Measurements from ENCODE around the gene ZNF641.

Gene ZNF641

GRCh38 chr12:48305190-48305589 lies 45.5 kb downstream of the ZNF641 start:
- no peak overlapping the region for H2BK12ac ChIP-seq (ENCODE audit: low read length)
- H2BK5ac ChIP-seq (ENCODE audit: low read depth, low read length, poor library complexity), result no peak overlapping the region
- H3K27me3 ChIP-seq (ENCODE audit: insufficient read depth, low read length), result no peaks in the 10 kb centered on the region
- H3K9ac ChIP-seq (ENCODE audit: low read length), result no peak overlapping the region
- H4K12ac ChIP-seq (ENCODE audit: low read depth, low read length), result no peak overlapping the region
- H4K8ac ChIP-seq (ENCODE audit: low read depth, low read length), result no peak overlapping the region
- no peak overlapping the region for H3K4me3 ChIP-seq (ENCODE audit: low read depth, low read length)
- peak; percentile 40 to 76 for DNase-seq
- H3K18ac ChIP-seq (ENCODE audit: low read length), result no peak overlapping the region
- no peak overlapping the region for H3K27ac ChIP-seq (ENCODE audit: low read depth, low read length)
- no peak overlapping the region for H3K4me2 ChIP-seq (ENCODE audit: low read length)
- H2BK120ac ChIP-seq (ENCODE audit: insufficient read depth, low read length, poor library complexity), result no peak overlapping the region
- no CpG with 5 or more reads among the region's 2 CpGs for WGBS (ENCODE audit: extremely low coverage, insufficient coverage, insufficient read length)
- no peak overlapping the region for H3K23ac ChIP-seq (ENCODE audit: low read length)
- H2AK5ac ChIP-seq (ENCODE audit: low read length), result no peak overlapping the region
- no peak overlapping the region for H3K14ac ChIP-seq (ENCODE audit: low read length)
- H3K79me2 ChIP-seq (ENCODE audit: control insufficient read depth, insufficient read depth, low read length, poor library complexity), result no peaks in the 10 kb centered on the region
- H3K4me1 ChIP-seq (ENCODE audit: control insufficient read depth in 1 of 2, insufficient read depth in 2 of 2, low read length in 2 of 2), result no peaks in the 10 kb centered on the region
- H3K36me3 ChIP-seq (ENCODE audit: control insufficient read depth in 1 of 2, insufficient read depth in 2 of 2, low read length in 2 of 2), result no peaks in the 10 kb centered on the region
- no peak overlapping the region for H2AFZ ChIP-seq (ENCODE audit: insufficient read depth, low read length, poor library complexity)
- no peaks in the 10 kb centered on the region for H3K9me3 ChIP-seq (ENCODE audit: insufficient read depth, low read depth, low read length)
- H3K4ac ChIP-seq (ENCODE audit: low read depth, low read length), result no peak overlapping the region
- no peaks in the 10 kb centered on the region for H3K79me1 ChIP-seq (ENCODE audit: low read length)
- no peak overlapping the region for H4K91ac ChIP-seq (ENCODE audit: low read depth, low read length)

GRCh38 chr12:48302161-48302911 lies 48.4 kb downstream of the ZNF641 start:
- H3K14ac ChIP-seq (ENCODE audit: low read length), result no peak overlapping the region
- no peak overlapping the region for H2BK5ac ChIP-seq (ENCODE audit: low read depth, low read length, poor library complexity)
- no peak overlapping the region for H3K4me3 ChIP-seq (ENCODE audit: low read depth, low read length)
- no peak overlapping the region for H2AK5ac ChIP-seq (ENCODE audit: low read length)
- no peaks in the 10 kb centered on the region for H3K9me3 ChIP-seq (ENCODE audit: insufficient read depth, low read depth, low read length)
- H3K4me1 ChIP-seq (ENCODE audit: control insufficient read depth in 1 of 2, insufficient read depth in 2 of 2, low read length in 2 of 2), result no peaks in the 10 kb centered on the region
- no peak overlapping the region for H4K8ac ChIP-seq (ENCODE audit: low read depth, low read length)
- H4K12ac ChIP-seq (ENCODE audit: low read depth, low read length), result no peak overlapping the region
- no peak overlapping the region for H4K91ac ChIP-seq (ENCODE audit: low read depth, low read length)
- H2BK12ac ChIP-seq (ENCODE audit: low read length), result no peak overlapping the region
- no peak overlapping the region for H2AFZ ChIP-seq (ENCODE audit: insufficient read depth, low read length, poor library complexity)
- no peak overlapping the region for H2BK120ac ChIP-seq (ENCODE audit: insufficient read depth, low read length, poor library complexity)
- WGBS (ENCODE audit: extremely low coverage, insufficient coverage, insufficient read length), result no CpG with 5 or more reads among the region's 2 CpGs
- H3K27me3 ChIP-seq (ENCODE audit: insufficient read depth, low read length), result no peaks in the 10 kb centered on the region
- no peaks in the 10 kb centered on the region for H3K79me1 ChIP-seq (ENCODE audit: low read length)
- no peak overlapping the region for H3K4ac ChIP-seq (ENCODE audit: low read depth, low read length)
- no peaks in the 10 kb centered on the region for H3K79me2 ChIP-seq (ENCODE audit: control insufficient read depth, insufficient read depth, low read length, poor library complexity)
- H3K27ac ChIP-seq (ENCODE audit: low read depth, low read length), result no peak overlapping the region
- no peaks in the 10 kb centered on the region for H3K36me3 ChIP-seq (ENCODE audit: control insufficient read depth in 1 of 2, insufficient read depth in 2 of 2, low read length in 2 of 2)
- no peak overlapping the region for H3K4me2 ChIP-seq (ENCODE audit: low read length)
- H3K18ac ChIP-seq (ENCODE audit: low read length), result no peak overlapping the region
- no peak for DNase-seq
- no peak overlapping the region for H3K23ac ChIP-seq (ENCODE audit: low read length)
- H3K9ac ChIP-seq (ENCODE audit: low read length), result no peak overlapping the region

- WGBS (ENCODE audit: extremely low coverage, insufficient coverage, insufficient read length), result no CpG with 5 or more reads among the region's 1 CpG
- no peak overlapping the region for H3K4ac ChIP-seq (ENCODE audit: low read depth, low read length)
- H3K18ac ChIP-seq (ENCODE audit: low read length), result no peak overlapping the region
- DNase-seq, result no peak
- no peaks in the 10 kb centered on the region for H3K4me1 ChIP-seq (ENCODE audit: control insufficient read depth in 1 of 2, insufficient read depth in 2 of 2, low read length in 2 of 2)
- H4K8ac ChIP-seq (ENCODE audit: low read depth, low read length), result no peak overlapping the region
- no peak overlapping the region for H3K23ac ChIP-seq (ENCODE audit: low read length)
- H3K4me2 ChIP-seq (ENCODE audit: low read length), result no peak overlapping the region
- no peaks in the 10 kb centered on the region for H3K36me3 ChIP-seq (ENCODE audit: control insufficient read depth in 1 of 2, insufficient read depth in 2 of 2, low read length in 2 of 2)
- H2BK120ac ChIP-seq (ENCODE audit: insufficient read depth, low read length, poor library complexity), result no peak overlapping the region
- no peaks in the 10 kb centered on the region for H3K9me3 ChIP-seq (ENCODE audit: insufficient read depth, low read depth, low read length)
- no peak overlapping the region for H2BK12ac ChIP-seq (ENCODE audit: low read length)
- no peaks in the 10 kb centered on the region for H3K27me3 ChIP-seq (ENCODE audit: insufficient read depth, low read length)
- peaks cover 3% of the 10 kb centered on the region for H3K79me1 ChIP-seq (ENCODE audit: low read length)
- no peak overlapping the region for H2AK5ac ChIP-seq (ENCODE audit: low read length)
- no peak overlapping the region for H3K14ac ChIP-seq (ENCODE audit: low read length)
- no peak overlapping the region for H3K27ac ChIP-seq (ENCODE audit: low read depth, low read length)
- no peak overlapping the region for H3K9ac ChIP-seq (ENCODE audit: low read length)
- no peak overlapping the region for H2AFZ ChIP-seq (ENCODE audit: insufficient read depth, low read length, poor library complexity)
- H3K79me2 ChIP-seq (ENCODE audit: control insufficient read depth, insufficient read depth, low read length, poor library complexity), result no peaks in the 10 kb centered on the region
- H4K91ac ChIP-seq (ENCODE audit: low read depth, low read length), result no peak overlapping the region
- H3K4me3 ChIP-seq (ENCODE audit: low read depth, low read length), result no peak overlapping the region
- H4K12ac ChIP-seq (ENCODE audit: low read depth, low read length), result no peak overlapping the region
- H2BK5ac ChIP-seq (ENCODE audit: low read depth, low read length, poor library complexity), result no peak overlapping the region
These were observed 49.9 kb downstream of the ZNF641 start for GRCh38 chr12:48300774-48301173.

GRCh38 chr12:48296586-48297282 lies 54.0 kb downstream of the ZNF641 start:
- Histone ChIP-seq H2BK12ac (ENCODE audit: low read length) (no peak overlapping the region), H3K14ac (ENCODE audit: low read length) (peak overlapping the region; percentile 2), H3K23ac (ENCODE audit: low read length) (no peak overlapping the region), H3K4me2 (ENCODE audit: low read length) (peak overlapping the region; percentile 79), H3K18ac (ENCODE audit: low read length) (no peak overlapping the region), H2BK5ac (ENCODE audit: low read depth, low read length, poor library complexity) (no peak overlapping the region), H3K9me3 (ENCODE audit: insufficient read depth, low read depth, low read length) (no peaks in the 10 kb centered on the region), H4K8ac (ENCODE audit: low read depth, low read length) (peak overlapping the region; percentile 40), H2AFZ (ENCODE audit: insufficient read depth, low read length, poor library complexity) (peak overlapping the region; percentile 30), H3K27me3 (ENCODE audit: insufficient read depth, low read length) (no peaks in the 10 kb centered on the region), H3K79me2 (ENCODE audit: control insufficient read depth, insufficient read depth, low read length, poor library complexity) (no peaks in the 10 kb centered on the region), H3K4me1 (ENCODE audit: control insufficient read depth in 1 of 2, insufficient read depth in 2 of 2, low read length in 2 of 2) (no peaks in the 10 kb centered on the region), H3K27ac (ENCODE audit: low read depth, low read length) (no peak overlapping the region), H3K4me3 (ENCODE audit: low read depth, low read length) (peak overlapping the region; percentile 62), H3K9ac (ENCODE audit: low read length) (peak overlapping the region; percentile 64), H3K4ac (ENCODE audit: low read depth, low read length) (no peak overlapping the region), H3K36me3 (ENCODE audit: control insufficient read depth in 1 of 2, insufficient read depth in 2 of 2, low read length in 2 of 2) (no peaks in the 10 kb centered on the region), H4K91ac (ENCODE audit: low read depth, low read length) (no peak overlapping the region), H2BK120ac (ENCODE audit: insufficient read depth, low read length, poor library complexity) (no peak overlapping the region), H4K12ac (ENCODE audit: low read depth, low read length) (no peak overlapping the region), H3K79me1 (ENCODE audit: low read length) (peaks cover 3% of the 10 kb centered on the region), H2AK5ac (ENCODE audit: low read length) (no peak overlapping the region)
- DNase-seq, result peak; percentile 69 to 83
- no CpG with 5 or more reads among the region's 30 CpGs for WGBS (ENCODE audit: extremely low coverage, insufficient coverage, insufficient read length)
